Measurements from ENCODE around the gene CAPN13. TPM values are rescaled to one million over a fixed set of nuclear protein-coding genes. Genes with fewer than 3 reads are reported as not detected.

Gene CAPN13
- total RNA-seq, 1 experiment from 2014 or later, result 5.7 TPM

- no peak overlapping the region for H2BK20ac ChIP-seq (ENCODE audit: low read depth, low read length, poor library complexity, severe bottlenecking)
- no peak for DNase-seq
- H2BK120ac ChIP-seq (ENCODE audit: low read depth, low read length, poor library complexity, severe bottlenecking), result no peak overlapping the region
- no peak overlapping the region for H2AFZ ChIP-seq (ENCODE audit: low read length)
- no peak overlapping the region for H3K14ac ChIP-seq (ENCODE audit: insufficient read depth, low read length)
- H3K4ac ChIP-seq (ENCODE audit: low read depth, low read length), result no peak overlapping the region
- H3K4me2 ChIP-seq (ENCODE audit: insufficient read depth, insufficient read length, low read length), result no peak overlapping the region
- H4K91ac ChIP-seq (ENCODE audit: insufficient read length, low read depth, low read length), result no peak overlapping the region
- H2AK5ac ChIP-seq (ENCODE audit: insufficient read length, low read length), result no peak overlapping the region
- WGBS (ENCODE audit: extremely low coverage, insufficient read length, low lambda C conversion rate), result no CpG with 5 or more reads among the region's 4 CpGs
- Mint-ChIP-seq H3K36me3 (ENCODE audit: insufficient read depth in 1 of 3, low read depth in 3 of 3) (no peaks in the 10 kb centered on the region), H3K27ac (peak overlapping the region in 1 of 3 experiments; percentile 15; a peak in 2 of 7 replicates), H3K9me3 (no peaks in the 10 kb centered on the region; a peak in 1 of 5 replicates), H3K27me3 (ENCODE audit: low read depth) (peaks cover 2% of the 10 kb centered on the region; the same call in 1 of the 2 replicates), H3K4me1 (peaks cover 3 to 19% of the 10 kb centered on the region in 2 experiments), H3K4me3 (no peak overlapping the region)
- no peaks in the 10 kb centered on the region for H4K20me1 ChIP-seq (ENCODE audit: control insufficient read depth, insufficient read depth, insufficient read length)
- no peak overlapping the region for H3K23ac ChIP-seq (ENCODE audit: insufficient read length, low read depth, low read length)
- H2BK15ac ChIP-seq (ENCODE audit: low read depth, low read length), result no peak overlapping the region
- no peak overlapping the region for H3K56ac ChIP-seq (ENCODE audit: insufficient read length, low read depth, low read length)
- H2BK5ac ChIP-seq (ENCODE audit: insufficient read length, low read length), result no peak overlapping the region
- H3K4me1 ChIP-seq (ENCODE audit: insufficient read depth, low read length), result no peaks in the 10 kb centered on the region
- H3K79me1 ChIP-seq (ENCODE audit: insufficient read depth, low read depth, low read length, poor library complexity, severe bottlenecking), result no peaks in the 10 kb centered on the region
- no peak overlapping the region for H3K9ac ChIP-seq (ENCODE audit: extremely low read depth, insufficient read length, low read length)
- H3K23me2 ChIP-seq (ENCODE audit: insufficient read length, low read depth, low read length, poor library complexity, severe bottlenecking), result no peaks in the 10 kb centered on the region
- no peaks in the 10 kb centered on the region for H3K79me2 ChIP-seq (ENCODE audit: insufficient read depth, low read length)
- H4K5ac ChIP-seq (ENCODE audit: insufficient read length, low read depth, low read length), result no peak overlapping the region
- H3K9me3 ChIP-seq (ENCODE audit: control insufficient read depth, low read depth, low read length), result no peaks in the 10 kb centered on the region
- H3K27me3 ChIP-seq (ENCODE audit: insufficient read depth, low read length), result no peaks in the 10 kb centered on the region
- H2BK12ac ChIP-seq (ENCODE audit: insufficient read length, low read depth, low read length), result no peak overlapping the region
- no peak overlapping the region for H3K27ac ChIP-seq (ENCODE audit: insufficient read length, low read depth, low read length)
- no peak overlapping the region for H3K18ac ChIP-seq (ENCODE audit: insufficient read length, low read depth, low read length)
- no peak overlapping the region for H4K8ac ChIP-seq (replicated peaks; ENCODE audit: insufficient read length, low read depth, low read length)
- no peak for TF ChIP-seq CTCF (conservative IDR thresholded peaks at IDR 0.05)
- H3T11ph ChIP-seq (ENCODE audit: low read length), result no peak overlapping the region
These were observed 42.1 kb downstream of the CAPN13 start for GRCh38 chr2:30765191-30765590.
